ENCODE measurements around the gene HYLS1.

The HYLS1 gene

GRCh38 chr11:125950178-125950490 lies 62.7 kb downstream of the HYLS1 start:
- DNase-seq, result no peak

All from activated CD4-positive, alpha-beta T cell treated with anti-CD3 and anti-CD28 coated beads for 48 hours (primary cell).